ENCODE results near the gene RAPGEF4.

The RAPGEF4 gene

GRCh38 chr2:172924097-172924660, 188.5 kb downstream of the RAPGEF4 start:
- Histone ChIP-seq H3K9ac (ENCODE audit: low read depth, low read length, poor library complexity) (no peak overlapping the region), H3K4me2 (ENCODE audit: insufficient read depth, low read length, poor library complexity, severe bottlenecking) (no peak overlapping the region), H2BK12ac (ENCODE audit: low read length) (no peak overlapping the region), H3K4ac (ENCODE audit: low read length) (no peak overlapping the region), H4K8ac (ENCODE audit: low read depth, low read length) (no peak overlapping the region), H3K79me1 (ENCODE audit: low read depth, low read length) (no peaks in the 10 kb centered on the region), H3K36me3 (replicated peaks in 1 of 2; ENCODE audit: control insufficient read depth in 2 of 2, insufficient read depth in 2 of 2, low read length in 2 of 2) (no peaks in the 10 kb centered on the region), H2BK120ac (ENCODE audit: low read depth, low read length) (no peak overlapping the region), H4K91ac (ENCODE audit: low read depth, low read length, poor library complexity) (no peak overlapping the region), H2BK15ac (ENCODE audit: low read length) (no peak overlapping the region), H2BK5ac (ENCODE audit: low read length) (no peak overlapping the region), H2AFZ (ENCODE audit: low read length) (no peak overlapping the region), H2AK5ac (ENCODE audit: low read depth, low read length) (no peak overlapping the region), H3K27me3 (ENCODE audit: control insufficient read depth in 3 of 3, insufficient read depth in 3 of 3, low read depth in 1 of 3, low read length in 3 of 3) (no peaks in the 10 kb centered on the region), H3K4me1 (ENCODE audit: control insufficient read depth in 2 of 2, insufficient read depth in 1 of 2, low read depth in 1 of 2, low read length in 2 of 2) (peaks cover 0 to 7% of the 10 kb centered on the region in 2 donors), H3K23ac (ENCODE audit: low read depth, low read length, poor library complexity) (no peak overlapping the region), H3K18ac (ENCODE audit: low read length) (no peak overlapping the region), H3K9me3 (replicated peaks in 1 of 2; ENCODE audit: control insufficient read depth in 2 of 2, insufficient read depth in 1 of 2, low read depth in 1 of 2, low read length in 2 of 2) (no peaks in the 10 kb centered on the region), H3K14ac (ENCODE audit: low read length) (no peak overlapping the region), H3K4me3 (ENCODE audit: low read length in 2 of 2) (no peak overlapping the region), H3K27ac (replicated peaks; ENCODE audit: low read length) (no peak overlapping the region)
- no CpG with 5 or more reads among the region's 4 CpGs for WGBS, 2 donors (ENCODE audit: extremely low coverage in 2 of 2, insufficient read length in 2 of 2, insufficient replicate concordance in 1 of 2)
- DNase-seq (ENCODE audit: low spot score), result no peak

- Histone ChIP-seq H4K8ac (ENCODE audit: low read depth, low read length) (no peak overlapping the region), H3K27me3 (ENCODE audit: control insufficient read depth in 3 of 3, insufficient read depth in 3 of 3, low read depth in 1 of 3, low read length in 3 of 3) (no peaks in the 10 kb centered on the region), H2BK15ac (ENCODE audit: low read length) (no peak overlapping the region), H3K27ac (replicated peaks; ENCODE audit: low read length) (no peak overlapping the region), H3K4me2 (ENCODE audit: insufficient read depth, low read length, poor library complexity, severe bottlenecking) (no peak overlapping the region), H2BK120ac (ENCODE audit: low read depth, low read length) (no peak overlapping the region), H2BK5ac (ENCODE audit: low read length) (no peak overlapping the region), H3K9me3 (replicated peaks in 1 of 2; ENCODE audit: control insufficient read depth in 2 of 2, insufficient read depth in 1 of 2, low read depth in 1 of 2, low read length in 2 of 2) (no peaks in the 10 kb centered on the region), H3K9ac (ENCODE audit: low read depth, low read length, poor library complexity) (no peak overlapping the region), H2AFZ (ENCODE audit: low read length) (no peak overlapping the region), H3K14ac (ENCODE audit: low read length) (no peak overlapping the region), H3K4me3 (ENCODE audit: low read length in 2 of 2) (no peak overlapping the region), H2AK5ac (ENCODE audit: low read depth, low read length) (no peak overlapping the region), H3K4me1 (ENCODE audit: control insufficient read depth in 2 of 2, insufficient read depth in 1 of 2, low read depth in 1 of 2, low read length in 2 of 2) (peaks cover 0 to 13% of the 10 kb centered on the region in 2 donors), H4K91ac (ENCODE audit: low read depth, low read length, poor library complexity) (no peak overlapping the region), H2BK12ac (ENCODE audit: low read length) (no peak overlapping the region), H3K79me1 (ENCODE audit: low read depth, low read length) (no peaks in the 10 kb centered on the region), H3K23ac (ENCODE audit: low read depth, low read length, poor library complexity) (no peak overlapping the region), H3K4ac (ENCODE audit: low read length) (no peak overlapping the region), H3K18ac (ENCODE audit: low read length) (no peak overlapping the region), H3K36me3 (replicated peaks in 1 of 2; ENCODE audit: control insufficient read depth in 2 of 2, insufficient read depth in 2 of 2, low read length in 2 of 2) (no peaks in the 10 kb centered on the region)
- WGBS, 2 donors (ENCODE audit: extremely low coverage in 2 of 2, insufficient read length in 2 of 2, insufficient replicate concordance in 1 of 2), result no CpG with 5 or more reads among the region's 2 CpGs
- DNase-seq (ENCODE audit: low spot score), result no peak
These were observed 190.0 kb downstream of the RAPGEF4 start for GRCh38 chr2:172925600-172925999.

GRCh38 chr2:172926785-172927640, 191.4 kb downstream of the RAPGEF4 start:
- Histone ChIP-seq H3K4me1 (ENCODE audit: control insufficient read depth in 2 of 2, insufficient read depth in 1 of 2, low read depth in 1 of 2, low read length in 2 of 2) (peaks cover 3 to 20% of the 10 kb centered on the region in 2 donors), H4K8ac (ENCODE audit: low read depth, low read length) (no peak overlapping the region)

GRCh38 chr2:172927641-172928357, 192.2 kb downstream of the RAPGEF4 start:
- H2BK15ac ChIP-seq (ENCODE audit: low read length), result no peak overlapping the region
- H3K9ac ChIP-seq (ENCODE audit: low read depth, low read length, poor library complexity), result no peak overlapping the region
- H3K18ac ChIP-seq (ENCODE audit: low read length), result no peak overlapping the region
- H2BK12ac ChIP-seq (ENCODE audit: low read length), result peak overlapping the region; percentile 5
- H3K4ac ChIP-seq (ENCODE audit: low read length), result no peak overlapping the region
- H4K91ac ChIP-seq (ENCODE audit: low read depth, low read length, poor library complexity), result no peak overlapping the region
- H3K27ac ChIP-seq (replicated peaks; ENCODE audit: low read length), result no peak overlapping the region
- no peak overlapping the region for H3K4me3 ChIP-seq (ENCODE audit: low read length in 2 of 2)
- no CpG with 5 or more reads among the region's 8 CpGs for WGBS, 2 donors (ENCODE audit: extremely low coverage in 2 of 2, insufficient read length in 2 of 2, insufficient replicate concordance in 1 of 2)
- H3K4me2 ChIP-seq (ENCODE audit: insufficient read depth, low read length, poor library complexity, severe bottlenecking), result no peak overlapping the region
- H3K36me3 ChIP-seq (replicated peaks in 1 of 2; ENCODE audit: control insufficient read depth in 2 of 2, insufficient read depth in 2 of 2, low read length in 2 of 2), result no peaks in the 10 kb centered on the region
- H3K14ac ChIP-seq (ENCODE audit: low read length), result no peak overlapping the region
- no peak overlapping the region for H3K23ac ChIP-seq (ENCODE audit: low read depth, low read length, poor library complexity)
- no peak overlapping the region for H4K8ac ChIP-seq (ENCODE audit: low read depth, low read length)
- no peaks in the 10 kb centered on the region for H3K79me1 ChIP-seq (ENCODE audit: low read depth, low read length)
- H2AK5ac ChIP-seq (ENCODE audit: low read depth, low read length), result no peak overlapping the region
- no peak overlapping the region for H2BK120ac ChIP-seq (ENCODE audit: low read depth, low read length)
- no peak for DNase-seq (ENCODE audit: low spot score)
- no peak overlapping the region for H2AFZ ChIP-seq (ENCODE audit: low read length)
- H2BK5ac ChIP-seq (ENCODE audit: low read length), result no peak overlapping the region
- no peaks in the 10 kb centered on the region for H3K9me3 ChIP-seq (replicated peaks in 1 of 2; ENCODE audit: control insufficient read depth in 2 of 2, insufficient read depth in 1 of 2, low read depth in 1 of 2, low read length in 2 of 2)
- H3K4me1 ChIP-seq (ENCODE audit: control insufficient read depth in 2 of 2, insufficient read depth in 1 of 2, low read depth in 1 of 2, low read length in 2 of 2), result peaks cover 3 to 20% of the 10 kb centered on the region in 2 donors
- H3K27me3 ChIP-seq (ENCODE audit: control insufficient read depth in 3 of 3, insufficient read depth in 3 of 3, low read depth in 1 of 3, low read length in 3 of 3), result no peaks in the 10 kb centered on the region

More at GRCh38 chr2:172926785-172927640, 191.4 kb downstream of the RAPGEF4 start:
- no peaks in the 10 kb centered on the region for H3K27me3 ChIP-seq (ENCODE audit: control insufficient read depth in 3 of 3, insufficient read depth in 3 of 3, low read depth in 1 of 3, low read length in 3 of 3)
- H2AK5ac ChIP-seq (ENCODE audit: low read depth, low read length), result no peak overlapping the region
- no peak overlapping the region for H3K4me2 ChIP-seq (ENCODE audit: insufficient read depth, low read length, poor library complexity, severe bottlenecking)
- H2BK5ac ChIP-seq (ENCODE audit: low read length), result no peak overlapping the region
- no peak for DNase-seq (ENCODE audit: low spot score)
- H2BK15ac ChIP-seq (ENCODE audit: low read length), result no peak overlapping the region
- H2AFZ ChIP-seq (ENCODE audit: low read length), result no peak overlapping the region
- H3K36me3 ChIP-seq (replicated peaks in 1 of 2; ENCODE audit: control insufficient read depth in 2 of 2, insufficient read depth in 2 of 2, low read length in 2 of 2), result no peaks in the 10 kb centered on the region
- H3K18ac ChIP-seq (ENCODE audit: low read length), result no peak overlapping the region
- H3K27ac ChIP-seq (replicated peaks; ENCODE audit: low read length), result no peak overlapping the region
- no CpG with 5 or more reads among the region's 7 CpGs for WGBS, 2 donors (ENCODE audit: extremely low coverage in 2 of 2, insufficient read length in 2 of 2, insufficient replicate concordance in 1 of 2)
- no peak overlapping the region for H3K4me3 ChIP-seq (ENCODE audit: low read length in 2 of 2)
- H3K9me3 ChIP-seq (replicated peaks in 1 of 2; ENCODE audit: control insufficient read depth in 2 of 2, insufficient read depth in 1 of 2, low read depth in 1 of 2, low read length in 2 of 2), result no peaks in the 10 kb centered on the region
- H3K14ac ChIP-seq (ENCODE audit: low read length), result no peak overlapping the region
- H3K23ac ChIP-seq (ENCODE audit: low read depth, low read length, poor library complexity), result no peak overlapping the region
- H3K79me1 ChIP-seq (ENCODE audit: low read depth, low read length), result no peaks in the 10 kb centered on the region
- no peak overlapping the region for H2BK120ac ChIP-seq (ENCODE audit: low read depth, low read length)
- H3K9ac ChIP-seq (ENCODE audit: low read depth, low read length, poor library complexity), result no peak overlapping the region
- H2BK12ac ChIP-seq (ENCODE audit: low read length), result no peak overlapping the region
- no peak overlapping the region for H4K91ac ChIP-seq (ENCODE audit: low read depth, low read length, poor library complexity)
- H3K4ac ChIP-seq (ENCODE audit: low read length), result no peak overlapping the region
